Psoas muscle (tissue), 8 donors: ENCODE measurements around the gene DYTN. TPM values are rescaled to one million over a fixed set of nuclear protein-coding genes. Genes with fewer than 3 reads are reported as not detected.

Experiments used
- ATAC-seq, 4 donors: fragments of 200-7000 bp; cut with Tn5 transposase; one replicate each; pipeline ENCODE4 v1.9.1; 2020; ENCODE audit warnings: moderate library complexity in 3 of 4, mild to moderate bottlenecking in 2 of 4
- DNase-seq, 2 donors: peaks; one replicate each; pipeline ENCODE4 v3.0.0-alpha.2; 2020
- H3K27ac ChIP-seq: fragments of 200-600 bp; one replicate; pipeline ENCODE4 v1.8.0; 2022
- H3K27me3 ChIP-seq, 3 donors: fragments of 200-600 bp in 1 of 3; one replicate each; pipeline versions ENCODE4 v1.6.1 to v1.8.0; 2013 to 2022; ENCODE audit warnings: low read length in 2 of 3, mild to moderate bottlenecking in 2 of 3, moderate library complexity in 1 of 3; ENCODE audit not compliant: insufficient read depth in 3 of 3
- H3K36me3 ChIP-seq, 2 donors: fragments of 200-600 bp in 1 of 2; one replicate each; pipeline versions ENCODE4 v1.6.1 to v1.8.0; 2013 to 2022; ENCODE audit warnings: low read depth in 1 of 2, mild to moderate bottlenecking in 1 of 2, moderate library complexity in 1 of 2; ENCODE audit not compliant: insufficient read depth in 1 of 2
- H3K4me1 ChIP-seq: fragments of 200-600 bp; one replicate; pipeline ENCODE4 v1.8.0; 2022
- H3K4me3 ChIP-seq: fragments of 200-600 bp; one replicate; pipeline ENCODE4 v1.8.0; 2022; ENCODE audit warnings: mild to moderate bottlenecking
- H3K9me3 ChIP-seq: fragments of 200-600 bp; one replicate; pipeline ENCODE4 v1.8.0; 2022
- CTCF ChIP-seq: fragments of 200-600 bp; IDR thresholded peaks from one replicate; pipeline ENCODE4 v1.8.0; 2022; ENCODE audit warnings: antibody characterized with exemption
- WGBS, 3 donors: extraction: QIAGEN DNeasy Blood & Tissue Kit; methylation state at CpG; one replicate each; pipeline versions ENCODE4 v1.1.6 to v1.1.7; 2013; 5-methylcytosine and 5-hydroxymethylcytosine counted together
- intact Hi-C, 2 donors: fragments of 100-400 bp; cut with DNase I; formaldehyde crosslinking; loops; one replicate each; pipeline versions ENCODE4 v1.11.0 to v1.14.2; 2022
- polyA plus RNA-seq, 3 donors: library from polyadenylated mRNA; stranded (reverse); fragments of 200-250 nt; gene quantifications; one replicate each; pipeline ENCODE4 v1.2.3, GENCODE V29; 2013
- total RNA-seq, 4 donors: library from RNA; stranded (reverse); fragmentation: NEBNext Ultra II Directional in 2 of 4; extraction: Animal tissue kit (Norgen Biotek cat#: 25700) in 2 of 4; gene quantifications; one replicate each; pipeline versions ENCODE4 v1.2.1 to v1.2.4, GENCODE V29; 2021 to 2023
- donor health status: healthy with polysubstance abuse.
- donor health status: DM: no; HTN: no; CAD: no; lungs with moderate emphysema.
- donor health status: Bipolar disorder and iron deficiency.
- donor health status: healthy.
- donor health status: DM: yes; HTN: yes; CAD: no.
- donor health status: DM: no; HTN: no; CAD: no.
- donor health status: DM: no; HTN: no; CAD: no.
- donor health status: DM: yes; HTN: yes; CAD: no.

The DYTN gene
- total and polyA plus RNA-seq, 7 donors: not detected

DNA sequence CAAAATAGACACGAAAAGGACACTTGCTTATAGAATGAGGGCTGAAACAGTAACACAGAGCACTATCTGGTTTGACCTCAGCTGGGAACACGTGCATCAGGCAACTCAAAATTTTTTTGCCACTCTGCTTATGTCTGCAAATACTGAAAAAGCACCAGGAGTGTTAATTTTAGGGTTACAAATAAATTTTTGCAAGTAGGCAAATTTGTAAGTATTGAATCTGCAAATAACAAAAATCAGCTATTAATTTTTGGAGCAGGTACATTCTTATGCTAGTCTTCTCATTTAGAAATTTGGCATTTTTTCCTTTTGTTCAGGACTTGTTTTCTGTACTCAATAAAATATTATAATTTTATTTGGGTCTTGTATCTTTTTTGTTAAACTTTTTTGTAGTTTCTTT lies 29.7 kb downstream of the DYTN start:
- no peak overlapping the region for H3K27ac ChIP-seq
- no peaks in the 10 kb centered on the region for H3K36me3 ChIP-seq
- no peaks in the 10 kb centered on the region for H3K9me3 ChIP-seq
- ATAC-seq (no peak), DNase-seq (no peak)
- intact Hi-C loops: no loop called here
- H3K4me1 ChIP-seq: no peaks in the 10 kb centered on the region
- no peak overlapping the region for H3K4me3 ChIP-seq
- H3K27me3 ChIP-seq: no peaks in the 10 kb centered on the region
- 57 to 68% (median 61%) methylated on average over 2 of the region's 2 CpGs for WGBS, 3 donors
- no peak for TF ChIP-seq CTCF

DNA sequence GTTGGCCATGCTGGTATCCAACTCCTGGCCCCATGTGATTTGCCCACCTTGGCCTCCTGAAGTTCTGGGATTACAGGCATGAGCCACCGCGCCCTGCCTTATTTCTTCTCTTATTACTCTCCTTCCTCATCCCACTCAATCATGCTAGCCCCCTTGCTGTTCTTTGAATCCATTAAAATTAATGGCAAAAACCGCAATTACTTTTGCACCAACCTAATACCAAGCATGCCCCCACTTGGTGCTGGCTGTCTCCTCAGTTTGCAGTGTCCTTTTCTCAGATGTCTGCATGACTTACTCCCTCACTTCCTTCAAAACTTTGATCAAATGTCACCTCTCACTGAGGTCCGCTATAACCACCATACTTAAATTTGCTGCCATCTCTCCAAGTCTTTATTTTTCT lies 34.6 kb downstream of the DYTN start:
- DNase-seq (no peak), ATAC-seq (no peak)
- no peaks in the 10 kb centered on the region for H3K4me1 ChIP-seq
- no peak for TF ChIP-seq CTCF
- no peak overlapping the region for H3K4me3 ChIP-seq
- intact Hi-C loops: no loop called here
- no peaks in the 10 kb centered on the region for H3K27me3 ChIP-seq
- H3K36me3 ChIP-seq: no peaks in the 10 kb centered on the region
- no peaks in the 10 kb centered on the region for H3K9me3 ChIP-seq
- no peak overlapping the region for H3K27ac ChIP-seq
- 83 to 93% (median 87%) methylated on average over 4 of the region's 4 CpGs for WGBS, 3 donors

- no peak for TF ChIP-seq CTCF
- DNase-seq (no peak), ATAC-seq (no peak)
- no peaks in the 10 kb centered on the region for H3K36me3 ChIP-seq
- H3K9me3 ChIP-seq: no peaks in the 10 kb centered on the region
- WGBS, 3 donors: 55 to 73% (median 67%) methylated on average over 7 of the region's 7 CpGs
- H3K27me3 ChIP-seq: peaks cover 0 to 9% (median 3%) of the 10 kb centered on the region in 3 donors
- no peak overlapping the region for H3K27ac ChIP-seq
- no peaks in the 10 kb centered on the region for H3K4me1 ChIP-seq
- no peak overlapping the region for H3K4me3 ChIP-seq
- intact Hi-C loops: no loop called here
Observed at GRCh38 chr2:206670531-206671319, 47.5 kb downstream of the DYTN start.

DNA sequence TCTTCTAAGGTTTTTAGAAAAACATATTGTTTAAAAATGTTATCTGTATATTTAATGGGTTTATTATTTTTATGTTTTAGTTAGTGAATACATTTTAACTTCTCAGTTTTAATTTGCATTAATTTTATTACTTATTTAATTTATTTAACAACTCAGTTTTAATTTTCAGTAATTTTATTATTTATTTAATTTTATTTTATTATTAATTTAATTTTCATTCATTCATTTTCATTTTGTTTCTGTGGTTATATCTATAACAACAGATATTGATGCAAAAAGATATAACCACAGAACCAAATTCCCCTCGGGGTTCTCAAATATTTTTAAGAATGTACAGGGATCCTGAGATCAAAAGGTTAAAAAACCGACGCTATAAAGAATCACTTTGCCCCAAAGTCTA lies 52.9 kb downstream of the DYTN start:
- H3K4me3 ChIP-seq: no peak overlapping the region
- H3K9me3 ChIP-seq: no peaks in the 10 kb centered on the region
- H3K4me1 ChIP-seq: no peaks in the 10 kb centered on the region
- intact Hi-C loops: no loop called here
- 60 to 65% (median 63%) methylated on average over 3 of the region's 3 CpGs for WGBS, 3 donors
- DNase-seq (no peak), ATAC-seq (no peak)
- TF ChIP-seq CTCF: no peak
- H3K27ac ChIP-seq: no peak overlapping the region
- H3K27me3 ChIP-seq: peaks cover 0 to 12% (median 2%) of the 10 kb centered on the region in 3 donors
- no peaks in the 10 kb centered on the region for H3K36me3 ChIP-seq

DNA sequence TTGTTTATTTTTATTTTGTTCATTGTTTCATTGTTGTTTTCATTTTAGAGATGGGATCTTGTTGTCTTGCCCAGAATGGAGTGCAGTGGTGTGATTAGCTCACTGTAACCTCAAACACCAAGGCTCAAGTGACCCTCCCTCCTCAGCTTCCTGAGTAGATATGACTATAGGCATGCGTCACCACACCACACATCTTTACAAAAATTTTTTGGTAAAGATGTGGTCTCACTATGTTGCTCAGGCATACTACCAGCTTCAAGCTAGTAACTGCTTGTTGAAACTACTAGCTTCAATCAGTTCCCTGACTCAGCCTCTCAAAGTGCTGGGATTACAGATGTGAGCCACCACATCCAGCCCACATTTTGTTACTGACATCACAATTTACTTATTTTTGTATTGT lies 61.1 kb downstream of the DYTN start:
- WGBS, 3 donors: 87 to 95% (median 93%) methylated on average over 1 of the region's 1 CpG
- no peak for DNase-seq
- Histone ChIP-seq H3K27me3 (no peaks in the 10 kb centered on the region), H3K4me1 (no peaks in the 10 kb centered on the region), H3K27ac (no peak overlapping the region), H3K36me3 (no peaks in the 10 kb centered on the region), H3K9me3 (peaks cover 4% of the 10 kb centered on the region), H3K4me3 (no peak overlapping the region)
- intact Hi-C loops: no loop called here
- TF ChIP-seq CTCF: no peak
- no peak for ATAC-seq
